HCT116 (cell line): Measurements from ENCODE around the gene SORBS1. TPM values are rescaled to one million over a fixed set of nuclear protein-coding genes. Genes with fewer than 3 reads are reported as not detected.

Experiments
- ATAC-seq: fragments of 200-7000 bp; cut with Tn5 transposase; 2 replicates; pipeline ENCODE4 v1.9.1; 2020; ENCODE audit warnings: mild to moderate bottlenecking, moderate library complexity
- BruUV-seq: library from RNA; stranded (reverse); fragments of 400-500 nt; replicated peaks from 2 replicates; lab custom pipeline; 2021; lab: Mats Ljungman, UMichigan
- CTCF ChIA-PET: fragments of 300-600 bp; sonication (Branson Sonifier 250); formaldehyde crosslinking; loops from one replicate; lab custom pipeline; 2021; ENCODE audit warnings: antibody characterized with exemption; lab: Charles Lee
- POLR2A ChIA-PET: fragments of 300-600, 350-600 bp; sonication (Branson Sonifier 250); formaldehyde crosslinking; loops from one replicate; lab custom pipeline; 2021; ENCODE audit warnings: antibody characterized with exemption; lab: Charles Lee
- RAD21 ChIA-PET, 2 experiments: fragments of 300-600 bp; sonication (Branson Sonifier 250); formaldehyde crosslinking; loops; one replicate each; lab custom pipeline; 2023; ENCODE audit warnings: low total read pairs in 2 of 2; ENCODE audit not compliant: uncharacterized antibody in 2 of 2, unreplicated experiment in 2 of 2, low non-redundant PET in 1 of 2; lab: Charles Lee
- DNase-seq: peaks from one replicate; pipeline ENCODE4 v3.0.0-alpha.2; 2010; ENCODE audit warnings: low read depth, low spot score
- H2AFZ ChIP-seq: fragments of 200-600 bp; shearing (Covaris generic), sonication (generic); 2 replicates; pipeline ENCODE4 v1.6.1; 2017; ENCODE audit warnings: low read depth, mixed run types, mixed read lengths, antibody characterized with exemption, low read length; ENCODE audit not compliant: poor library complexity, severe bottlenecking
- H3K27ac ChIP-seq: 2 replicates; pipeline ENCODE4 v1.5.1; 2012; ENCODE audit warnings: low read depth, low read length
- H3K27me3 ChIP-seq: fragments of 200-600 bp; sonication (generic); 2 replicates; pipeline ENCODE4 v1.6.1; 2016; ENCODE audit warnings: mixed run types, low read length, mixed read lengths; ENCODE audit not compliant: insufficient read depth
- H3K36me3 ChIP-seq, 2 experiments: fragments of 200-500 bp in 1 of 2; fragments of 200-600 bp in 1 of 2; sonication (Bioruptor generic) in 1 of 2; sonication (generic) in 1 of 2; 2 replicates each; pipeline versions ENCODE4 v1.5.1 to v1.6.1; 2014 to 2016; ENCODE audit warnings: low read length in 2 of 2, inconsistent platforms in 1 of 2, mixed read lengths in 1 of 2, mixed run types in 1 of 2; ENCODE audit not compliant: insufficient read depth in 2 of 2, control insufficient read depth in 1 of 2
- H3K4me1 ChIP-seq, 2 experiments: fragments of 200-600 bp in 1 of 2; sonication (generic) in 1 of 2; 2 replicates each; pipeline versions ENCODE4 v1.5.1 to v1.6.1; 2012 to 2017; ENCODE audit warnings: low read length in 2 of 2, inconsistent platforms in 1 of 2, mild to moderate bottlenecking in 1 of 2, mixed read lengths in 1 of 2, mixed run types in 1 of 2, moderate library complexity in 1 of 2; ENCODE audit not compliant: insufficient read depth in 2 of 2, control insufficient read depth in 1 of 2
- H3K4me2 ChIP-seq: fragments of 200-600 bp; sonication (generic); 2 replicates; pipeline ENCODE4 v1.6.1; 2017; ENCODE audit warnings: mixed run types, low read length, mixed read lengths
- H3K4me3 ChIP-seq, 2 experiments: fragments of 200-600 bp in 1 of 2; sonication (generic) in 1 of 2; replicated peaks in 1 of 2; 2 replicates each; pipeline ENCODE4 v1.5.1; 2011 to 2016; ENCODE audit warnings: low read length in 2 of 2, control low read depth in 1 of 2, low read depth in 1 of 2, mild to moderate bottlenecking in 1 of 2, mixed read lengths in 1 of 2, mixed run types in 1 of 2
- H3K79me2 ChIP-seq: fragments of 200-600 bp; sonication (generic); 2 replicates; pipeline ENCODE4 v1.6.1; 2017; ENCODE audit warnings: mild to moderate bottlenecking, mixed run types, low read length, moderate library complexity, mixed read lengths; ENCODE audit not compliant: insufficient read depth
- H3K9ac ChIP-seq: fragments of 200-600 bp; sonication (generic); 2 replicates; pipeline ENCODE4 v1.6.1; 2016; ENCODE audit warnings: low read length, mixed read lengths
- H3K9me2 ChIP-seq: fragments of 200-600 bp; sonication (generic), shearing (Covaris generic); 2 replicates; pipeline ENCODE4 v1.6.1; 2017; ENCODE audit warnings: mixed run types, mild to moderate bottlenecking, moderate library complexity; ENCODE audit not compliant: insufficient read depth
- H3K9me3 ChIP-seq, 2 experiments: fragments of 200-500 bp in 1 of 2; fragments of 200-600 bp in 1 of 2; sonication (Bioruptor generic) in 1 of 2; sonication (generic) in 1 of 2; 2 replicates each; pipeline ENCODE4 v1.6.1; 2014 to 2017; ENCODE audit warnings: low read length in 2 of 2, mixed read lengths in 2 of 2, inconsistent platforms in 1 of 2, low read depth in 1 of 2, mild to moderate bottlenecking in 1 of 2, mixed run types in 1 of 2, moderate library complexity in 1 of 2; ENCODE audit not compliant: control insufficient read depth in 1 of 2, insufficient read depth in 1 of 2
- H4K20me1 ChIP-seq: fragments of 200-600 bp; sonication (generic), shearing (Covaris generic); 2 replicates; pipeline ENCODE4 v1.6.1; 2017; ENCODE audit warnings: mixed run types, mild to moderate bottlenecking, moderate library complexity; ENCODE audit not compliant: insufficient read depth
- CBX3 ChIP-seq: IDR thresholded peaks from 2 replicates; pipeline ENCODE4 v1.6.1; 2012; ENCODE audit warnings: low read depth
- EZH2phosphoT487 ChIP-seq: fragments of 200-600 bp; IDR thresholded peaks from 2 replicates; pipeline ENCODE4 v1.6.1; 2018; ENCODE audit warnings: antibody characterized with exemption, borderline replicate concordance
- JUND ChIP-seq: IDR thresholded peaks from 2 replicates; pipeline ENCODE4 v1.6.1; 2012
- POLR2A ChIP-seq: IDR thresholded peaks from 2 replicates; pipeline ENCODE4 v1.7.0; 2011; ENCODE audit warnings: borderline replicate concordance; ENCODE audit not compliant: insufficient read depth, insufficient read length; ENCODE audit errors: extremely low read depth
- POLR2AphosphoS5 ChIP-seq: IDR thresholded peaks from 2 replicates; pipeline ENCODE4 v1.6.1; 2011; ENCODE audit warnings: mild to moderate bottlenecking, low read depth, low read length, moderate library complexity
- RAD21 ChIP-seq: IDR thresholded peaks from 2 replicates; pipeline ENCODE4 v1.6.1; 2012; ENCODE audit warnings: low read depth, mild to moderate bottlenecking
- SIN3A ChIP-seq: IDR thresholded peaks from 2 replicates; pipeline ENCODE4 v1.6.1; 2012; ENCODE audit warnings: low read depth
- SRF ChIP-seq: IDR thresholded peaks from 2 replicates; pipeline ENCODE4 v1.6.1; 2012; ENCODE audit warnings: low read depth
- YY1 ChIP-seq: IDR thresholded peaks from 2 replicates; pipeline ENCODE4 v1.6.1; 2011; ENCODE audit warnings: low read length, low read depth, moderate library complexity, mild to moderate bottlenecking; ENCODE audit not compliant: insufficient replicate concordance; ENCODE audit errors: extremely low read depth
- ZNF274 ChIP-seq: fragments of 200-500 bp; sonication (Bioruptor generic); IDR thresholded peaks from 2 replicates; pipeline ENCODE4 v1.6.1; 2014; ENCODE audit warnings: mild to moderate bottlenecking, low read depth, low read length, inconsistent platforms
- intact Hi-C: fragments of 100-400 bp; cut with micrococcal nuclease; formaldehyde crosslinking; loops from 2 replicates; pipeline ENCODE4 v1.10.0; 2022
- total RNA-seq: library from RNA; stranded (reverse); gene quantifications from one replicate; pipeline ENCODE4 v1.2.1, GENCODE V29; 2021; ENCODE audit not compliant: unreplicated experiment
- TF ChIP-seq, protein P1 (sequence below), 3 experiments: fragments of 200-600 bp in 1 of 3; sonication (generic) in 1 of 3; IDR thresholded peaks in 2 of 3; conservative IDR thresholded peaks in 1 of 3; 2 replicates each; pipeline ENCODE4 v1.5.1; 2012 to 2017; ENCODE audit warnings: low read depth in 2 of 3, low read length in 2 of 3, antibody characterized with exemption in 1 of 3, borderline replicate concordance in 1 of 3, control low read depth in 1 of 3, mild to moderate bottlenecking in 1 of 3, mixed read lengths in 1 of 3, mixed run types in 1 of 3, moderate library complexity in 1 of 3; ENCODE audit not compliant: insufficient read depth in 1 of 3
- TF ChIP-seq, protein P2 (sequence below): IDR thresholded peaks from 2 replicates; pipeline ENCODE4 v1.6.1; 2012; ENCODE audit warnings: low read depth

Gene SORBS1
- total RNA-seq, 1 experiment from 2014 or later, result 3.4 TPM

DNA sequence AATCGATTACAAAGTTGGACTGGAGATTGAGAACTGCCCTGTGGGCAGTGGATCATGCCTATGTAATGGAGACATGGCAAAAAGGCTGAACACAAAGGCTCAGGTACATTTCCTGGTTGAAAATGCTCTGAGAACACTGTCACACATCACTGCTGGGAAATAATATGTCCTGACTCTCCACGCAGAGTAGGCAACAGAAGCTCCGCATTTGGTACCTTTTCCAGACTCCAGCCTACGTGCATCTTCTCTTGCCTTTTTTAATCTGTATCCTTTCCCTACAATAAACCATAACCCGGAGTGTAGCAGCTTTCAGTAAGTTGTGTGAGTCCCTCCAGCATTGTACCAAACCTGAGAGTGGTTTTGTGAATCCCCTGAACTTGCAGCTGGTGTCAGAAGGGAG is 134.7 kb downstream of the SORBS1 start:
- no peak overlapping the region for H3K4me3 ChIP-seq
- no peak for TF ChIP-seq RAD21
- TF ChIP-seq POLR2A, result no peak
- no peak for TF ChIP-seq ZNF274
- no peak for TF ChIP-seq CBX3
- TF ChIP-seq, protein P1, sequence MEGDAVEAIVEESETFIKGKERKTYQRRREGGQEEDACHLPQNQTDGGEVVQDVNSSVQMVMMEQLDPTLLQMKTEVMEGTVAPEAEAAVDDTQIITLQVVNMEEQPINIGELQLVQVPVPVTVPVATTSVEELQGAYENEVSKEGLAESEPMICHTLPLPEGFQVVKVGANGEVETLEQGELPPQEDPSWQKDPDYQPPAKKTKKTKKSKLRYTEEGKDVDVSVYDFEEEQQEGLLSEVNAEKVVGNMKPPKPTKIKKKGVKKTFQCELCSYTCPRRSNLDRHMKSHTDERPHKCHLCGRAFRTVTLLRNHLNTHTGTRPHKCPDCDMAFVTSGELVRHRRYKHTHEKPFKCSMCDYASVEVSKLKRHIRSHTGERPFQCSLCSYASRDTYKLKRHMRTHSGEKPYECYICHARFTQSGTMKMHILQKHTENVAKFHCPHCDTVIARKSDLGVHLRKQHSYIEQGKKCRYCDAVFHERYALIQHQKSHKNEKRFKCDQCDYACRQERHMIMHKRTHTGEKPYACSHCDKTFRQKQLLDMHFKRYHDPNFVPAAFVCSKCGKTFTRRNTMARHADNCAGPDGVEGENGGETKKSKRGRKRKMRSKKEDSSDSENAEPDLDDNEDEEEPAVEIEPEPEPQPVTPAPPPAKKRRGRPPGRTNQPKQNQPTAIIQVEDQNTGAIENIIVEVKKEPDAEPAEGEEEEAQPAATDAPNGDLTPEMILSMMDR (IDR thresholded peaks at IDR 0.05 in 2 of 3, conservative IDR thresholded peaks at IDR 0.05 in 1 of 3; ENCODE audit: borderline replicate concordance in 1 of 3, insufficient read depth in 1 of 3, low read depth in 2 of 3, low read length in 2 of 3), result no peak
- no peak for TF ChIP-seq YY1
- TF ChIP-seq POLR2AphosphoS5, result no peak
- no peak for TF ChIP-seq JUND
- TF ChIP-seq SIN3A, result no peak
- TF ChIP-seq SRF, result no peak
- TF ChIP-seq EZH2phosphoT487, result no peak
- TF ChIP-seq, protein P2, sequence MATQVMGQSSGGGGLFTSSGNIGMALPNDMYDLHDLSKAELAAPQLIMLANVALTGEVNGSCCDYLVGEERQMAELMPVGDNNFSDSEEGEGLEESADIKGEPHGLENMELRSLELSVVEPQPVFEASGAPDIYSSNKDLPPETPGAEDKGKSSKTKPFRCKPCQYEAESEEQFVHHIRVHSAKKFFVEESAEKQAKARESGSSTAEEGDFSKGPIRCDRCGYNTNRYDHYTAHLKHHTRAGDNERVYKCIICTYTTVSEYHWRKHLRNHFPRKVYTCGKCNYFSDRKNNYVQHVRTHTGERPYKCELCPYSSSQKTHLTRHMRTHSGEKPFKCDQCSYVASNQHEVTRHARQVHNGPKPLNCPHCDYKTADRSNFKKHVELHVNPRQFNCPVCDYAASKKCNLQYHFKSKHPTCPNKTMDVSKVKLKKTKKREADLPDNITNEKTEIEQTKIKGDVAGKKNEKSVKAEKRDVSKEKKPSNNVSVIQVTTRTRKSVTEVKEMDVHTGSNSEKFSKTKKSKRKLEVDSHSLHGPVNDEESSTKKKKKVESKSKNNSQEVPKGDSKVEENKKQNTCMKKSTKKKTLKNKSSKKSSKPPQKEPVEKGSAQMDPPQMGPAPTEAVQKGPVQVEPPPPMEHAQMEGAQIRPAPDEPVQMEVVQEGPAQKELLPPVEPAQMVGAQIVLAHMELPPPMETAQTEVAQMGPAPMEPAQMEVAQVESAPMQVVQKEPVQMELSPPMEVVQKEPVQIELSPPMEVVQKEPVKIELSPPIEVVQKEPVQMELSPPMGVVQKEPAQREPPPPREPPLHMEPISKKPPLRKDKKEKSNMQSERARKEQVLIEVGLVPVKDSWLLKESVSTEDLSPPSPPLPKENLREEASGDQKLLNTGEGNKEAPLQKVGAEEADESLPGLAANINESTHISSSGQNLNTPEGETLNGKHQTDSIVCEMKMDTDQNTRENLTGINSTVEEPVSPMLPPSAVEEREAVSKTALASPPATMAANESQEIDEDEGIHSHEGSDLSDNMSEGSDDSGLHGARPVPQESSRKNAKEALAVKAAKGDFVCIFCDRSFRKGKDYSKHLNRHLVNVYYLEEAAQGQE, result no peak
- H2AFZ ChIP-seq, result no peak overlapping the region
- no peaks in the 10 kb centered on the region for H3K36me3 ChIP-seq
- no peaks in the 10 kb centered on the region for H3K79me2 ChIP-seq
- DNase-seq (no peak), ATAC-seq (no peak)
- ChIA-PET POLR2A (no interaction called here), RAD21 (no interaction called here), CTCF (no interaction called here)
- intact Hi-C loops, result no loop called here
- H3K4me1 ChIP-seq, result peaks cover 0 to 5% of the 10 kb centered on the region in 2 experiments; a peak in 1 of 4 replicates
- H3K9me2 ChIP-seq, result no peaks in the 10 kb centered on the region
- no TSS peak for BruUV-seq
- H3K4me2 ChIP-seq, result no peak overlapping the region
- no peaks in the 10 kb centered on the region for H3K9me3 ChIP-seq
- H4K20me1 ChIP-seq, result no peaks in the 10 kb centered on the region
- no peak overlapping the region for H3K9ac ChIP-seq
- no peak overlapping the region for H3K27ac ChIP-seq
- no peaks in the 10 kb centered on the region for H3K27me3 ChIP-seq
